ENCODE measurements around the gene SGPP2. TPM values are rescaled to one million over a fixed set of nuclear protein-coding genes. Genes with fewer than 3 reads are reported as not detected.

The SGPP2 gene
- total RNA-seq, 1 donor from 2014 or later, result 0.11 TPM

DNA sequence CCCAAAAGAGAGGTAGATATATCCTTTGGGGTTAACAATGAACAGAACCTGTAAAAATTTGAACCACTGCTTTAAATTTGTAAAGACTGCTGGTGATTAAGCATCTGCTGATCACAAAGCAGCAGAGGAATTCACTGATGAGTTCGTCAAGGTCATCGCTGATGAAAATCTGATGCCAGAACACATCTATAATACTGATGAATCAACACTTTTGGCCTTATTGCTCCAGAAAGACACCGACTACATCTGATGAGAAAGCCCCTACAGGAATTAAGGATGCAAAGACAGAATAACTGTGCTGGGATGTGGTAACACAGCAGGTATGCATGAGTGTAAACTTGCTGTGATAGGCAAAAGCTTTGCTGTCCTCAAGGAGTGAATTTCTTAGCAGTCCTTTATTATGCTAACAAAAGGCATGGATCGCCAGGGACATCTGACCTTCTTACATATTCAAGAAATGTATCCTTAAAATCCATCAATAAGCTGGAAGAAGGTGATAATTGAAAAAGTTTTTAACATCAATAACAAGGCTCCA is 30.5 kb upstream of the SGPP2 start:
- no peaks in the 10 kb centered on the region for H3K36me3 ChIP-seq
- no peak for DNase-seq (ENCODE audit: low spot score)
- peaks cover under 1% of the 10 kb centered on the region for H3K27me3 ChIP-seq
- Mint-ChIP-seq H3K9me3 (peaks cover 4% of the 10 kb centered on the region), H3K27me3 (ENCODE audit: insufficient read depth, low read depth) (peaks cover 7% of the 10 kb centered on the region), H3K4me1 (peaks cover 13% of the 10 kb centered on the region), H3K4me3 (no peak overlapping the region), H3K27ac (no peak overlapping the region), H3K36me3 (no peaks in the 10 kb centered on the region)
- H4K20me1 ChIP-seq (ENCODE audit: low read depth), result no peaks in the 10 kb centered on the region
- H3K9ac ChIP-seq, result no peak overlapping the region
- no peak overlapping the region for H3K4me3 ChIP-seq
- peaks cover 18% of the 10 kb centered on the region for H3F3A ChIP-seq (ENCODE audit: low read depth)
- H2AFZ ChIP-seq (replicated peaks), result no peak overlapping the region
- H3K4me2 ChIP-seq, result no peak overlapping the region
- no peak overlapping the region for H3K27ac ChIP-seq
- TF ChIP-seq EZH2phosphoT487 (IDR thresholded peaks at IDR 0.05) (no peak), EZH2 (IDR thresholded peaks at IDR 0.05) (no peak)
- TF ChIP-seq, protein P1, sequence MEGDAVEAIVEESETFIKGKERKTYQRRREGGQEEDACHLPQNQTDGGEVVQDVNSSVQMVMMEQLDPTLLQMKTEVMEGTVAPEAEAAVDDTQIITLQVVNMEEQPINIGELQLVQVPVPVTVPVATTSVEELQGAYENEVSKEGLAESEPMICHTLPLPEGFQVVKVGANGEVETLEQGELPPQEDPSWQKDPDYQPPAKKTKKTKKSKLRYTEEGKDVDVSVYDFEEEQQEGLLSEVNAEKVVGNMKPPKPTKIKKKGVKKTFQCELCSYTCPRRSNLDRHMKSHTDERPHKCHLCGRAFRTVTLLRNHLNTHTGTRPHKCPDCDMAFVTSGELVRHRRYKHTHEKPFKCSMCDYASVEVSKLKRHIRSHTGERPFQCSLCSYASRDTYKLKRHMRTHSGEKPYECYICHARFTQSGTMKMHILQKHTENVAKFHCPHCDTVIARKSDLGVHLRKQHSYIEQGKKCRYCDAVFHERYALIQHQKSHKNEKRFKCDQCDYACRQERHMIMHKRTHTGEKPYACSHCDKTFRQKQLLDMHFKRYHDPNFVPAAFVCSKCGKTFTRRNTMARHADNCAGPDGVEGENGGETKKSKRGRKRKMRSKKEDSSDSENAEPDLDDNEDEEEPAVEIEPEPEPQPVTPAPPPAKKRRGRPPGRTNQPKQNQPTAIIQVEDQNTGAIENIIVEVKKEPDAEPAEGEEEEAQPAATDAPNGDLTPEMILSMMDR (IDR thresholded peaks at IDR 0.05), result no peak
- no peaks in the 10 kb centered on the region for H3K79me2 ChIP-seq (ENCODE audit: low read depth)
- peaks cover 2% of the 10 kb centered on the region for H3K9me3 ChIP-seq (ENCODE audit: low read depth)
- H3K4me1 ChIP-seq, result peaks cover 16% of the 10 kb centered on the region

- no peaks in the 10 kb centered on the region for H3K79me2 ChIP-seq (ENCODE audit: low read depth)
- H3K9me3 ChIP-seq (ENCODE audit: low read depth), result no peaks in the 10 kb centered on the region
- Mint-ChIP-seq H3K4me1 (peaks cover 15% of the 10 kb centered on the region), H3K4me3 (no peak overlapping the region), H3K9me3 (peaks cover 4% of the 10 kb centered on the region), H3K36me3 (no peaks in the 10 kb centered on the region), H3K27ac (no peak overlapping the region), H3K27me3 (ENCODE audit: insufficient read depth, low read depth) (peaks cover 2% of the 10 kb centered on the region)
- H3F3A ChIP-seq (ENCODE audit: low read depth), result no peaks in the 10 kb centered on the region
- no peak overlapping the region for H3K4me2 ChIP-seq
- H3K4me3 ChIP-seq, result no peak overlapping the region
- peaks cover 6% of the 10 kb centered on the region for H3K4me1 ChIP-seq
- no peak overlapping the region for H2AFZ ChIP-seq (replicated peaks)
- TF ChIP-seq EZH2 (IDR thresholded peaks at IDR 0.05), result no peak
- no peak for TF ChIP-seq EZH2phosphoT487 (IDR thresholded peaks at IDR 0.05)
- TF ChIP-seq, protein P1 (IDR thresholded peaks at IDR 0.05), result no peak
- H3K27me3 ChIP-seq, result no peaks in the 10 kb centered on the region
- no peak overlapping the region for H3K27ac ChIP-seq
- DNase-seq (ENCODE audit: low spot score), result no peak
- no peak overlapping the region for H3K9ac ChIP-seq
- no peaks in the 10 kb centered on the region for H3K36me3 ChIP-seq
- H4K20me1 ChIP-seq (ENCODE audit: low read depth), result no peaks in the 10 kb centered on the region
Observed at GRCh38 chr2:222398446-222398885, 25.9 kb upstream of the SGPP2 start.

GRCh38 chr2:222399038-222399783 is 25.1 kb upstream of the SGPP2 start:
- H4K20me1 ChIP-seq (ENCODE audit: low read depth), result no peaks in the 10 kb centered on the region
- H3K79me2 ChIP-seq (ENCODE audit: low read depth), result no peaks in the 10 kb centered on the region
- peak overlapping the region; percentile 6 for H2AFZ ChIP-seq (replicated peaks)
- DNase-seq (ENCODE audit: low spot score), result no peak
- H3K27ac ChIP-seq, result no peak overlapping the region
- Mint-ChIP-seq H3K27me3 (ENCODE audit: insufficient read depth, low read depth) (peaks cover 2% of the 10 kb centered on the region), H3K36me3 (no peaks in the 10 kb centered on the region), H3K9me3 (peaks cover 6% of the 10 kb centered on the region), H3K4me1 (peaks cover 10% of the 10 kb centered on the region), H3K27ac (no peak overlapping the region), H3K4me3 (no peak overlapping the region)
- H3K4me1 ChIP-seq, result no peaks in the 10 kb centered on the region
- H3K4me3 ChIP-seq, result no peak overlapping the region
- H3K4me2 ChIP-seq, result no peak overlapping the region
- TF ChIP-seq EZH2phosphoT487 (IDR thresholded peaks at IDR 0.05) (no peak), EZH2 (IDR thresholded peaks at IDR 0.05) (no peak)
- TF ChIP-seq, protein P1 (IDR thresholded peaks at IDR 0.05), result no peak
- H3K9ac ChIP-seq, result no peak overlapping the region
- no peaks in the 10 kb centered on the region for H3K27me3 ChIP-seq
- H3K9me3 ChIP-seq (ENCODE audit: low read depth), result no peaks in the 10 kb centered on the region
- H3K36me3 ChIP-seq, result no peaks in the 10 kb centered on the region
- no peaks in the 10 kb centered on the region for H3F3A ChIP-seq (ENCODE audit: low read depth)
